Upper lobe of left lung (tissue), 6 donors: ENCODE results near the gene INTS11. TPM values are rescaled to one million over a fixed set of nuclear protein-coding genes. Genes with fewer than 3 reads are reported as not detected.

Experiments
- ATAC-seq, 2 donors: fragments of 200-7000 bp; cut with Tn5 transposase; one replicate each; pipeline ENCODE4 v1.9.1; 2022; ENCODE audit warnings: mild to moderate bottlenecking in 2 of 2, moderate library complexity in 2 of 2; ENCODE audit not compliant: low FRiP score in 2 of 2
- DNase-seq, 2 donors: peaks; one replicate each; pipeline ENCODE4 v3.0.0-alpha.2; 2019 to 2020
- H3K27ac ChIP-seq, 4 donors: fragments of 200-600 bp; sonication (generic); one replicate each; pipeline ENCODE4 v1.5.1; 2016 to 2019
- H3K27me3 ChIP-seq, 4 donors: fragments of 200-600 bp; sonication (generic); one replicate each; pipeline ENCODE4 v1.5.1; 2017 to 2019
- H3K36me3 ChIP-seq, 4 donors: fragments of 200-600 bp; sonication (generic); one replicate each; pipeline ENCODE4 v1.5.1; 2016 to 2019
- H3K4me1 ChIP-seq, 4 donors: fragments of 200-600 bp; sonication (generic); one replicate each; pipeline ENCODE4 v1.5.1; 2018 to 2019
- H3K4me3 ChIP-seq, 4 donors: fragments of 200-600 bp; sonication (generic); one replicate each; pipeline ENCODE4 v1.5.1; 2017 to 2019; ENCODE audit warnings: mild to moderate bottlenecking in 2 of 4, moderate library complexity in 1 of 4
- H3K9me3 ChIP-seq, 4 donors: fragments of 200-600 bp; sonication (generic); one replicate each; pipeline ENCODE4 v1.5.1; 2018 to 2019
- EP300 ChIP-seq, 4 donors: sonication (generic); formaldehyde crosslinking; IDR thresholded peaks; one replicate each; pipeline ENCODE4 v1.5.1; 2017; ENCODE audit warnings: antibody characterized with exemption in 4 of 4, control low read depth in 2 of 4
- POLR2A ChIP-seq, 4 donors: fragments of 450-650 bp; IDR thresholded peaks; one replicate each; pipeline ENCODE4 v1.5.1; 2016 to 2017; ENCODE audit warnings: antibody characterized with exemption in 4 of 4, mild to moderate bottlenecking in 2 of 4
- POLR2AphosphoS5 ChIP-seq, 2 donors: sonication (generic); formaldehyde crosslinking; IDR thresholded peaks; one replicate each; pipeline ENCODE4 v1.5.1; 2017; ENCODE audit warnings: antibody characterized with exemption in 2 of 2
- WGBS, 2 donors: methylation state at CpG; one replicate each; pipeline ENCODE4 v1.1.5; 2017 to 2018; 5-methylcytosine and 5-hydroxymethylcytosine counted together
- total RNA-seq, 6 donors: library from RNA; depleted of rRNA in 4 of 6; stranded (reverse); fragments of >200 nt in 4 of 6; gene quantifications; one replicate each; pipeline versions ENCODE4 v1.1.0 to v1.2.1, GENCODE V29; 2016 to 2021
- TF ChIP-seq, protein P1 (sequence below), 6 experiments: fragments of 450-650 bp in 4 of 6; fragments of 200-600 bp in 2 of 6; sonication (generic) in 2 of 6; IDR thresholded peaks; one replicate each; pipeline ENCODE4 v1.5.1; 2016 to 2019; ENCODE audit warnings: antibody characterized with exemption in 6 of 6
- donor health status: DM: no; HTN: no; CAD: no; lungs with moderate emphysema.
- donor health status: DM: no; HTN: yes; CAD: no; lungs with severe emphysema.

INTS11 gene
- total RNA-seq, 6 donors from 2014 or later: 71.7 to 267 (median 90.5) TPM

DNA sequence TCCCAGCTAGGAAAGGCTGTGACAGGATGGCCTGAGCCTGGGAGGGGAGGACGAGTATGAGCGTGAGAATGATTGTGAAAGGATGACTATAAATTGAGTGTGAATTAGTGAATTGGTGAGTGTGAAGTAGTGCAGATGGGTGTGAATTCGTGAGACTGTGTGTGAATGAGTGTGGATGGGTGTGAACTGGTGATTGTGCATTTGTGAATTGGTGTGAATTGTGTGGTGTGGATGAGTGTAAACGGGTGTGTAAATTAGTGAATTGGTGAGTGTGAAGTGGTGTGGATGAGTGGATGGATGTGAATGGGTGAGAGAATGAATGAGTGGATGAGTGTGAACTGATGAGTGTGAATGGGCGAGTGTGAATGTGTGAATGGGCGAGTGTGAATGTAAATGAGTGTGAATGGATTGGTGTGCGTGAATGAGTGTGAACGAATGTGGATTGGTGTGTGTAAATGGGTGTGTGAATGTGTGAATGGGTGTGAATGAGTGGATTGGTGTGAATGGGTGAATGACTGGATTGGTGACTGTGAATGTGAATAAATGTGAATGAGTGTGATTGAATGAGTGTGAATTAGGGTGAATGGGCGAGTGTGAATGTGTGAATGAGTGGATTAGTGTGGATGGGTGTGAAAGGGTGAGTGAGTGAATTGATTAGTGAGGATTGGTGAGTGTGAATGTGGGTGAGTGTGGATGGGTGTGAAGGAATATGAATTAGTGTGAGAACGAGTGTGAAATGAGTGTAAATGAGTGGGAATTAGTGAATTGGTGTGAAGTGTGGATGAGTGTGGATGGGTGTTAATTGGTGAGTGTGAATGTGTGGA is 41.6 kb upstream of the INTS11 start:
- no peak for DNase-seq
- no peak for TF ChIP-seq POLR2A (IDR thresholded peaks at IDR 0.05)
- TF ChIP-seq EP300 (IDR thresholded peaks at IDR 0.05): no peak
- no peak for TF ChIP-seq POLR2AphosphoS5 (IDR thresholded peaks at IDR 0.05)
- TF ChIP-seq, protein P1, sequence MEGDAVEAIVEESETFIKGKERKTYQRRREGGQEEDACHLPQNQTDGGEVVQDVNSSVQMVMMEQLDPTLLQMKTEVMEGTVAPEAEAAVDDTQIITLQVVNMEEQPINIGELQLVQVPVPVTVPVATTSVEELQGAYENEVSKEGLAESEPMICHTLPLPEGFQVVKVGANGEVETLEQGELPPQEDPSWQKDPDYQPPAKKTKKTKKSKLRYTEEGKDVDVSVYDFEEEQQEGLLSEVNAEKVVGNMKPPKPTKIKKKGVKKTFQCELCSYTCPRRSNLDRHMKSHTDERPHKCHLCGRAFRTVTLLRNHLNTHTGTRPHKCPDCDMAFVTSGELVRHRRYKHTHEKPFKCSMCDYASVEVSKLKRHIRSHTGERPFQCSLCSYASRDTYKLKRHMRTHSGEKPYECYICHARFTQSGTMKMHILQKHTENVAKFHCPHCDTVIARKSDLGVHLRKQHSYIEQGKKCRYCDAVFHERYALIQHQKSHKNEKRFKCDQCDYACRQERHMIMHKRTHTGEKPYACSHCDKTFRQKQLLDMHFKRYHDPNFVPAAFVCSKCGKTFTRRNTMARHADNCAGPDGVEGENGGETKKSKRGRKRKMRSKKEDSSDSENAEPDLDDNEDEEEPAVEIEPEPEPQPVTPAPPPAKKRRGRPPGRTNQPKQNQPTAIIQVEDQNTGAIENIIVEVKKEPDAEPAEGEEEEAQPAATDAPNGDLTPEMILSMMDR (IDR thresholded peaks at IDR 0.05): no peak
- H3K4me3 ChIP-seq: no peak overlapping the region
- ATAC-seq: no peak
- no peaks in the 10 kb centered on the region for H3K36me3 ChIP-seq
- no peaks in the 10 kb centered on the region for H3K9me3 ChIP-seq
- H3K4me1 ChIP-seq: peaks cover 0 to 9% (median 4%) of the 10 kb centered on the region in 4 donors
- no peaks in the 10 kb centered on the region for H3K27me3 ChIP-seq
- 74 to 82% methylated on average over 10 of the region's 10 CpGs for whole genome bisulfite sequencing, 2 donors
- no peak overlapping the region for H3K27ac ChIP-seq

DNA sequence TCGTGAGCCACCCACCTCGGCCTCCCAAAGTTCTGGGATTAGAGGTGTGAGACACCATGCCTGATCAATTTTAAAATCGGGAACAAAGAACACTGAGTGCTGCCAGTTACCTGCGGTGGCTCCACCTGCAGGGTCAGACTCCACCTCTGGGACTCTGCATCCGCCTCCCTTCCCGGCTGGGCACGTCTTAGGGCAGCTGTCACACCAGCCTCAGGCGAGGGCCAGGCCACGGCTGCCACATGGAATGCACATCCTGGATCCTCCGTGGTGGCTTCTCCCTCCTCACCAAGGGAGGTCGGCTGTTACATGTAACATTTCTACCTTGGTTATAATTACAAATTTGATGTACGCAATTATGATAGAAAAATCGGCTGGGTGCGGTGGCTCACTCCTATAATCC is 39.8 kb upstream of the INTS11 start:
- no peaks in the 10 kb centered on the region for H3K36me3 ChIP-seq
- H3K4me1 ChIP-seq: peaks cover 0 to 19% (median 13%) of the 10 kb centered on the region in 4 donors
- TF ChIP-seq POLR2AphosphoS5 (IDR thresholded peaks at IDR 0.05) (no peak), EP300 (IDR thresholded peaks at IDR 0.05) (no peak), POLR2A (IDR thresholded peaks at IDR 0.05) (no peak)
- TF ChIP-seq, protein P1 (IDR thresholded peaks at IDR 0.05): no peak
- H3K4me3 ChIP-seq: no peak overlapping the region
- ATAC-seq: no peak
- H3K9me3 ChIP-seq: no peaks in the 10 kb centered on the region
- peak in 1 of 2 donors; percentile 55 for DNase-seq
- no peaks in the 10 kb centered on the region for H3K27me3 ChIP-seq
- no peak overlapping the region for H3K27ac ChIP-seq
- WGBS, 2 donors: 83 to 88% methylated on average over 7 to 14 of the region's 14 CpGs

DNA sequence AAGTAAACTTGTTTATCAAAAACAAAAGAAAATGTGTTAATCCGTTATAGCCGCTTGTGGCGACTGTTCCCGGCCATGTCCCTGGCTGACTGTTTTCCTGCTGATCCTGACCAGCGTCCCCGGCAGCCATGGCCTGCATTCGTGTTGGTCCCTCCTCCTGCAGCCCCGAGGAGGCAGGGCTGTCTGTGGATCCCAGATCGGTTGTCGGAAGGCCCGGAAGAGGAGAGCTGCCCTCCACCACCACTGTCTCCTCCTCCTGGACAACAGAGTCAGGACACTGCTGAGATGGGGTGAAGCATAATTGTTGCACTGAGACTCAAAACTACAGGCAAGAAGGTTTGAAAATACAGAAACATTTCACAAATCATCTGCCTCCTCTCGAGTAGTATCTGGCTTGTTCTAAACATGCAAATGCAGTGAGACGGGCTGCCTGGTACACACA is 37.5 kb upstream of the INTS11 start:
- 29 to 39% methylated on average over 11 to 13 of the region's 13 CpGs for WGBS, 2 donors
- ATAC-seq (peak in 1 of 2 donors; percentile 58), DNase-seq (no peak)
- H3K9me3 ChIP-seq: no peaks in the 10 kb centered on the region
- no peak for TF ChIP-seq EP300 (IDR thresholded peaks at IDR 0.05)
- TF ChIP-seq POLR2A (IDR thresholded peaks at IDR 0.05): no peak
- TF ChIP-seq, protein P1 (IDR thresholded peaks at IDR 0.05): no peak
- TF ChIP-seq POLR2AphosphoS5 (IDR thresholded peaks at IDR 0.05): no peak
- peak overlapping the region; percentile 57 to 69 (median 60) for H3K27ac ChIP-seq
- peaks cover 13 to 30% (median 21%) of the 10 kb centered on the region in 4 donors for H3K4me1 ChIP-seq
- peaks cover 0 to 16% (median 3%) of the 10 kb centered on the region in 4 donors for H3K27me3 ChIP-seq
- H3K36me3 ChIP-seq: no peaks in the 10 kb centered on the region
- no peak overlapping the region for H3K4me3 ChIP-seq

DNA sequence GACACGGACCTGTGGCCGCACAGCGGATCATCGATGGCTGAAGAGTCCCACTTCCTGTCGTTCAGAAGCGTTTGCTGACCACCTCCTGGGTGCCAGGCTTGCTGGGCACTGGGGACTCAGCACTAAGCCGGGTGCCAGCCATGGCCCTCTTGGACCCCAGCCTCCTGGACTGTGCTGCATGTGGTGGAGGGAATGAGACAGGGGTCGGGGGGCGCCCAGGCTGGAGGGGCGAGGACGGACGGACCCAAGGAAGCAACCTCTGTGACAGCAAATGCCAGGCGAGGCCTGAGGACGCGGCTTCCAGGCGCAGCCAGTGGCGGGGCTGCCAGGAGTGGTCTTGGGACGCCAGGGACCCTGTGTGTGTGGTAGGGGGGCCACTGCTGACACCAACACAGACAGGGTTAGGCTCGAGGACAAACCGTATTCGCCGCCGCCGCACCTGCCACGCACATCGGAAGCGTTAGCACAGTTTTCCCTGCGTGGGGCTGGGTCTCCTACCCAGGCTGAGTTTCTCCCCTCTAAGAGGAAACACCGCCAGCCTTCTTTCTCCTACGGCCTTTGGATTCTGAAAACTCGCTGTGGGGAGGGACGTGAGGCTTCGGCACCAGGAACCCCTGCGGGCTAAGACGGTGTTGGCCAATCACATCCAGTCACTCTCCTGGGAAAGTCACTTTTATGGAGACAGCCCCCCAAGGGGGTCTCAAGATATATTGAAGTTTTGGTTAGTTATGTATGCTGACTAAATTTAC is 36.9 kb upstream of the INTS11 start:
- no peaks in the 10 kb centered on the region for H3K9me3 ChIP-seq
- ATAC-seq: no peak
- no peak overlapping the region for H3K4me3 ChIP-seq
- 70 to 75% methylated on average over 21 to 34 of the region's 35 CpGs for WGBS, 2 donors
- DNase-seq: peak in 1 of 2 donors; percentile 78
- H3K27ac ChIP-seq: peak overlapping the region; percentile 57 to 69 (median 60)
- H3K36me3 ChIP-seq: no peaks in the 10 kb centered on the region
- TF ChIP-seq EP300 (IDR thresholded peaks at IDR 0.05): no peak
- TF ChIP-seq, protein P1 (IDR thresholded peaks at IDR 0.05): no peak
- no peak for TF ChIP-seq POLR2AphosphoS5 (IDR thresholded peaks at IDR 0.05)
- no peak for TF ChIP-seq POLR2A (IDR thresholded peaks at IDR 0.05)
- peaks cover 13 to 36% (median 27%) of the 10 kb centered on the region in 4 donors for H3K4me1 ChIP-seq
- peaks cover 0 to 20% (median 4%) of the 10 kb centered on the region in 4 donors for H3K27me3 ChIP-seq
